Measurements from ENCODE around the gene ZNF747.
A peak's percentile ranks its signal among the peaks of the same experiment; 100 is the strongest.
"Not testable (repeated sequence)": the region's sequence is repeated elsewhere in the genome, so short reads cannot be mapped to it uniquely, and the experiment has no call there.

ZNF747 gene

DNA sequence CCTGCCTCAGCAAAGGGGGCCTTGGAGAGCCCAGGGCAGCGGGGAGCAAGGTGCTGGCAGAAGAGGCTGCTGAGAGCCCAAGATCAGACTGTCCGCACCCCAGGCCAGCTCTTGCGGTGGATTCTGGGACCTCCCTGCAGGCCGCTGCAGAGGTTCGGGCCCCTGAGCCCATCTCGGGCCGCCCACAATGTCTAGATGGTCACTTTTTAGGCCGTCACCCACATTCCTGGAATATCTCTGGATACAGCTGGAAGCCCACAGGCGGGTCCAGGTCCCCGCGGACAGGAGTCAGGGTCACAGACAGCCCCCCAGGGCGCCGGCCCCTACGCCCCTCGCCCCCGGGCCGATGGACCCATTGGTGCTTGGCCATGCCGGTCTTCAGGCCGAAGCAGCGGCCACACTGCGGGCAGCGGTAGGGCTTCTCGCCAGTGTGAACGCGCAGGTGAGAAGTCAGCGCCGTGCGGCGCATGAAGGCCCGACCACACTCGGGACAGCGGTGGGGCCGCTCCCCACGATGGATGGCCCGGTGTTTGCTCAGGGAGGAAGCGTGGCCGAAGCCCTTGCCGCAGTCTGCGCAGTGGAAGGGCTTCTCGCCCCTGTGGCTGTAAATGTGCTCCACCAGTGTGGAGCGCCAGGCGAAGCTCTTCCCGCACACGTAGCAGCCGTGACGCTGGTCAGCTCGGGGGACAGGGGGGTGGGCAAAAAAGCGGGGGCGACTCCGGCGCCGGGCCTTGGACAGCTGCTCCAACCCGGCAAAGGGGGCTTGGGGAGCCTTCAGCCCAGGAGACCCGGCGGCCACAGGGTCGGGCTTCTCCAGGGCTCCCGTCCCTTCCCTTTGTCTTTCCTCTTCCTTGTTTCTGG, 2.1 kb downstream of the ZNF747 start:
- DNase-seq = no peak

DNA sequence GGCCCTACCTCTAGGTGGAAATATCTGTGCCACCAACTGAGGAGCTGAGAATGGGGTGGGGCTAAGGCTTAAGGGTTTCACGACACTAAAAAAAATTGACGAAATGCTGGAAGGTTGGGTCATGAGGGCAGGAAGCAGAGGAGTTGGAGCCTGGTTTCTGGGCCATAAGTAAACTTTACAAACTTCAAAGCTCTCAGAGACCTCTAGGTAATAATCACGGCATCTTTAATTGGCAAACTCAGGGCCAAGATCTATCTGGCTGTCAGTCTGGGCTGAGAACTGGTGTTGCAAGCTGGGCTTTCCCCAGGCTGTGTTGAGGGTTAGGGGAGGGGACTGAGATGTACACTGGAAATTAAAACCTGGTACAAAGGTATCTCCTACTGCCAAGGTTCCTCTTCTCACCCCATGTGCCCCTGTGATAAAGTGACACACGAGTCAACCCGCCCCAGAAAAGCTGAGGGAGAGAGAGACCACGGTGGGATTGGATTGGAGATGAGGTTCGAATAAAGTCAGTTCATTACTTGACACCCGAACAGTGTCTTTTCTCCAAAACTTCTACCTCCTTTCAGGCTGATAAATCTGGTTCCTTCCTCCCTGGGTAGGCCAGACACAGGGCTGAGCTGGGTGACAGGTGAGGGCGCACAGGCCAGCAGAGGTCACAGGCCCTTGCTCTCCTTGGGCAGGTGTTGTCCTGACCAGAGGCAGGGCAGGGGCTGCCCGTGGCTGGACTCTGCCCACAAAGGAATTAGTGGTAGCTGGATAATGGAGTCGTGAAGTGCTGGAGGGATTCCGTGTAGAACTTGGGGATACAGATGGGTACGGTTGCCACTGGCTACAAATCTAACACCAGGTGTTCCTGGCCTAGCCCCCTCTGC, 4.3 kb downstream of the ZNF747 start:
- no peak for DNase-seq

DNA sequence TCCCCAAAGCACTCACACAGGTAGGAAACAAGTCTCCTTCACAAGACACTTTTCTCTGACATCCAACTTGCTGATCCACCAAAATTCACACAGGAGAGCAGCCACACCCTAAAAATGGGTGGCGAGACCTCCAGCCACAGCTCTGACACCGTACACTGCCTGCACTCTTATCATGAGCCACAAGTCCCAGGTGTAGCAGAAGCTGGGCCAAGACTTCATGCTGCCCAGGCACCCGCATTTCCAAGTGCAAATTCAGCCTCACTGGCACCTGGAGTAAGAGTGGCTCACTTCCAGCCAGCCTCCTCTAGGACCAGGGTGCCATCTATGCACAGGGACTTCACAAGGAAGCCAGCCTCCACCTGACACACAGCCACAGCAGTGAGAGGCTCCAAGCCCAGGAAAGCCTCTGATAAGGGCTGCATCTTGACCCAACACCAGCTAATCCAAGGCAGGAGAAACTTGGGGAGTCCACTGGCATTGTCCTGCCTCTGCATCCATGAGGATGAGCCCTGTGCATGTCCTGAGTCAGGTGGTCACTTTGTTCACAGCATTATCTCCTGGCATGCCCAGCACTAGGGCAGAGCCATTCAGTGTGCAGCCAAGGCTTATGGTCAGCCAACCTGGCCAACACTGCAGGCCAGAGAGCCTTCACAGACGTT, 5.7 kb downstream of the ZNF747 start:
- no peak for DNase-seq

DNA sequence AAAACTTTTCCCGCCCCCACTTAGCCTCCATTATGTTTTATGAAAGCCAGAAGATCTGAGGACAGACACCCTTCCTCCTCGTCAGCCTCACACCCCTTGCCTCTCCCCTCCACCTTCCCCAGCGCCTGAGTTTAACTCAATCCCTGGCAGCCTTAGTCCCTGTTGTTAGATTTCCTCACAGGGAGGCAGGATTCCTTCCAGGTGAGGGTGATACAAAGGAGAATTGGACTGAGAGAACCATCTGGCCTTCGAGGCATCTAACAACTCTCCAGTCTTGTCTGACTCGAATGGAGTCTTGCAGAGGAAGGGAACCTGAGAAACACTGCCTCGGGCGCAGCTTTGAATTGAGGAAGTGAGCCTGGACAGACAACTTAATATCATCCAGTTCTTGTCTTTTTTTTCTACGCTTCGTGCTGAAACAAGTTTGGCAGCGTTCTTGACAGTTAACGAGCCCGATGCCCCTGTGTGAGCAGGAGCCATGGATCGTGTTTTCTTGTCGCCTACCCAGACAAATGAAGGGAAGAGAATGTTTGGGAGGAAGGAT, 7.0 kb downstream of the ZNF747 start:
- peak; percentile 78 for DNase-seq

GRCh38 chr16:30526823-30527634, 7.6 kb downstream of the ZNF747 start:
- DNase-seq = peak; percentile 100

DNA sequence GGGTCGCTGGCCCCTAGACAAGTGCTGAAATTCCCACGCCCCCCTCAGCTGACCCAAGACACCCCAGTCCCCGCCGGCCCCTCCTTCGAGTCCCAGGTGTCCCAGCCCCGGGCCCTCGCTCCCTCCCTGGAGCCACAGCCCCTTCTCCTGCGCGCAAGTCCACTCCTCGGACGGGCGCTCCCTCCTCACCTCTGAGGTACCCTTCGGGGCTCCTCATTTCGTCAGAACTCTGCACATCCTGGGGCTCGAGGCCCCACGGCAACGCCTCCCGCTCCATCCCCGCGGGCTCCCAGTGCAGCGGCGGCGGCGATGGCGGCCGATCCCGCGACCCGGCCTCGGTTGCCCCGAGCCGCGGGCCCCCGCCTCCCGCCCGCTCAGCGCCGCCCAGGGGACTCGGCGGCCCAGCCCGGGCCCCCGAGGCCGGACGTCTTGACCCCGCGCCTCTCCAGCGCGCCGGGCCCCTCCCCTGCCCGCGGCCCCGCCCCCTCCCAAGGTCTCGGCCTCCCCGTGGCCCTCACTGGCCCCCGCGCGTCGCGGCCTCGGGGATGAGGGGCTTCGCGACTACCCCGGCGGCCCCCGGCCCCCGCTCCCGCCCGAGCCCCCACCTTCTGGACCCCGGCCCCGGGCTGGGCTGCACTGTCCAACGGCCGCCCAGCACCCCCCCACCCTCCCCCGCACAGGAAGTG, 8.4 kb downstream of the ZNF747 start, which contains the start of gene ZNF768:
TSS of gene ZNF768 (minus strand) at position 430 of the 686 bp plus-strand sequence. CDS start at position 277, 153 bp downstream.
- peak; percentile 84 for DNase-seq

- no peak for DNase-seq
Observed at GRCh38 chr16:30525844-30526136, 8.9 kb downstream of the ZNF747 start.

- DNase-seq = no peak
Observed at GRCh38 chr16:30524575-30525568, 9.8 kb downstream of the ZNF747 start.

DNA sequence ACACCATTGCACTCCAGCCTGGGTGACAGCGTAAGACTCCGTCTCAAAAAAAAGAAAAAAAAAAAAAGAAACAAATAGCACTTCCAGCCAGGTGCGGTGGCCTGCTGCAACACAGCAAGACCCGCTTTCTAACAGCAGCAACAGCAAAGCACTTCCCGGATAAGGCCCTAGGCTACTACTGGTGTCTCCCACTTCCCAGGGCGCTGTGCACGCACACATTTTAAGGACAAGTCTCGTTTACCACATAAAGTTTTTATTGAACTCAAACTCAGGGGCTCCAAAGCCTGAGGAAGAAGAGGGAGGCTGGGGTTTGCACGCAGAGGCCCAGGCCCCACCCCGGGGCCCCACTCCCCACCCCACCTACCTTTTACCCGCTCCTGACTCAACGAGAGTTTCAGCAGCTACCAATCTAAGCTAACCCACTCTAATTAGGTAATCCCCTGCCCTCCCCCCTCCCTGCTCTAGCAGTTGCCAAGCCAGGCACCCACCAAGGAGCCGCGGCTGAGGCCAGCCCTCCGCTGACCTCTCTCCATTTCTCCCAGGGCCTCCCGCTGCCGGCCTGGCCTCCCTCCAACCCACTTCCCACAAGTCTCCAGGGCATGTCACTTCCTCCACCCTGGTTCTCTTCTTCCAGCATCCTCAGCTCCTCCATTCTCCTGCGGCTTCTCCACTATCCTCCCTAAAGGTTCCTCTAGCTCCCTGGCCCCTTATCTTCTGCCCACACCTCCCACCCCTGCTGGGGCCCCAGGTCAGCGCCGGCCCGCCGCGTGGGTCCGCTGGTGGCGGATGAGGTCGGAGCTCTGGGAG, 10.7 kb downstream of the ZNF747 start:
- DNase-seq = no peak

- DNase-seq = not testable (repeated sequence)
Observed at GRCh38 chr16:30522702-30523463, 11.8 kb downstream of the ZNF747 start.

DNA sequence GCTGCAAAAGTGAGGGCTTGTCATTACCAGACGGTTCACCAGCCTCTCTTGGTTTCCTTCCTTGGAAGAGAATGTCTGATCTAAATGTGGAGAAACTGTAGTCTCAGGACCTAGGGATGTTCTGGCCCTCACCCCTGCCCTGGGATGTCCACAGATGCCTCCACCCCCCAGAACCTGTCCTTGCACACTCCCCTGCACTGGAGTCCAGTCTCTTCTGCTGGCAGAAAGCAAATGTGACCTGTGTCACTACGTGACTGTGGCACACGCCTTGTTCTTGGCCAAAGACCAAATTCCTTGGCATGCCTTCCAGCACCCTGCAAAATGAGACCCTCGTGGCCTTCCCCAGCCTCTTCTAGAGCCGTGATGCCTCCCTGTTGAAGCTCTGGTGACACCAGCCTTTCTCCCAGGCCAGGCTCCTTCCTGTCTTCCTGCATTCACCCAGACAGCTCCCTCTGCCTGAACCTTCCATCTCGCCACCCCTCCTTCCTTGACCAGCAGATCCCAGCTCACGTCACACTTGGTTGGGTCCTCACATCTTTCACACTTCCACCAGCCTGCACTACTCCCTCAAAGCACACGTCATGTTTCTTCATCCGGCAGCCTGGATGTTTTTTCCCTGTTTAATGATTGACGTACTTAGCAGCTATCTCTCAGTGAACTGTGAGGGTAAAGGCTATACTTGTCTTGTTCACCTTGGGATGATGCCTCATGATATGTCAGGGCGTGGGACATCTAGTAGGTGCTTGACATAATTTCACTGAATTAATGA, 12.6 kb downstream of the ZNF747 start:
- peak; percentile 82 for DNase-seq

- DNase-seq = no peak
Observed at GRCh38 chr16:30521476-30521872, 13.2 kb downstream of the ZNF747 start.

- DNase-seq = peak; percentile 17
Observed at GRCh38 chr16:30519120-30520049, 15.3 kb downstream of the ZNF747 start.

GRCh38 chr16:30518552-30518951, 16.1 kb downstream of the ZNF747 start:
- no peak for DNase-seq

GRCh38 chr16:30515275-30515674, 19.4 kb downstream of the ZNF747 start:
- DNase-seq = no peak

GRCh38 chr16:30511509-30511908, 23.1 kb downstream of the ZNF747 start:
- no peak for DNase-seq
